Mesothelial cell of epicardium (in vitro differentiated cells): Measurements from ENCODE around the gene HFM1. TPM values are rescaled to one million over a fixed set of nuclear protein-coding genes. Genes with fewer than 3 reads are reported as not detected.
A peak's percentile ranks its signal among the peaks of the same experiment; 100 is the strongest.
"Not testable (repeated sequence)": the region's sequence is repeated elsewhere in the genome, so short reads cannot be mapped to it uniquely, and the experiment has no call there.

Experiments
- DNase-seq, 2 experiments: peaks; one replicate each; pipeline ENCODE4 v3.0.0; 2021; ENCODE audit warnings: low spot score in 2 of 2; ENCODE audit not compliant: unreplicated experiment in 2 of 2
- H3K27ac Mint-ChIP-seq: 2 replicates; pipeline ENCODE4 v1.8.0; 2021; ENCODE audit warnings: mixed read lengths
- H3K27me3 Mint-ChIP-seq: 2 replicates; pipeline ENCODE4 v1.8.0; 2021; ENCODE audit warnings: low read depth, mixed read lengths
- H3K36me3 Mint-ChIP-seq: 2 replicates; pipeline ENCODE4 v1.8.0; 2021; ENCODE audit warnings: mixed read lengths
- H3K4me1 Mint-ChIP-seq: 2 replicates; pipeline ENCODE4 v1.8.0; 2021; ENCODE audit warnings: mixed read lengths
- H3K4me3 Mint-ChIP-seq: 2 replicates; pipeline ENCODE4 v1.8.0; 2021; ENCODE audit warnings: mild to moderate bottlenecking, moderate library complexity, mixed read lengths
- H3K9me3 Mint-ChIP-seq: 2 replicates; pipeline ENCODE4 v1.8.0; 2021; ENCODE audit warnings: mixed read lengths
- CTCF ChIP-seq: fragments of 200-600 bp; sonication (generic); IDR thresholded peaks from one replicate; pipeline ENCODE4 v1.5.0; 2021; ENCODE audit warnings: antibody characterized with exemption; ENCODE audit not compliant: unreplicated experiment
- total RNA-seq: library from RNA; stranded (reverse); gene quantifications from 3 replicates; pipeline ENCODE4 v1.2.1, GENCODE V29; 2021

The HFM1 gene
- total RNA-seq, result 6.1 to 9.0 TPM (median 7.4 TPM) in 3 replicates

DNA sequence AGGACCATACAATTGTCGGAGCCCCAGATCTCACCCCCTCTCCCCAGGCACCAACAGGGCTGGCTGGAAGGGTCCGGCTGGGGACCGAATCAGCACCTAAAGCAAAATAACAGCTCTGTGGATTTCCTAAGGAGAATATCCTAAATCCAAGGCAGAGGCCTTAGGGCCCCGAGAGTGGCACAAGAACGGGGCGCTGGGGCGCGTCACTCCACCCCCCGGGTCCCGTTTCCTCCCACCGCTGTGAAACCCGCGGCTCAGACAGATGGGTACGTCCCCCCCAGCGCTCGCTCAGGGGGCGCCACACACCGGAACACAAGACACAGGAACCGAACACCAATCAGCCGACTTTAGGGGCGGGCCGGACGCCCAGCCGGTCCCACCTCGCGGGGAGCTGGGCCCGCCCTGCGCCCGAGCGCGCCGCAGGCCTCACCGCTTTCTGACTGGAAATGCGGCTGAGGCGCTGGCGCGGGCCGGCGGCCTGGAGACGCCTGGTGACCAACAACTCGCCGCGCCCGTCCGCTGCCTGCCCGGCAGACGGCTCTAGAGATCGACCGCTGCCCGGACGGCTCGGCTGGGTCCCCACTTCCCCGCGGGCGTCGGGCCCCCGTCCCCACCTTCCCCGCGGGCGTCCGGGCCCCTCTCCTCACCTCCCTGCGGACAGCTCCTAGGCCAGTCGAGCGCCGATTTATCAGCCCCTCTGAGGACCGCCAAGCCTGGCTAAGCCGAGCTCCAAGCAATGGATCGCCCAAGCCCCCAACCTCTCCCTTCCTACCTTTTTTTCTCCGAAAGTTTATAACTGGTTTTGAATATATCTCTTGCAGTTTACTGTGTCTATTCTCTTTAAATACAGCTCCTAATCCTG lies at the start of gene HFM1:
TSS of gene HFM1 (minus strand) at position 687 of the 862 bp plus-strand sequence. CDS start 3,755 bp downstream, outside the sequence.
- H3K4me3 Mint-ChIP-seq, result peak within 1 kb of the TSS; percentile 91
- H3K36me3 Mint-ChIP-seq, result no peaks in the 10 kb centered on the region
- peak within 1 kb of the TSS; percentile 96 for H3K27ac Mint-ChIP-seq
- H3K27me3 Mint-ChIP-seq, result peaks cover 2% of the 10 kb centered on the region
- H3K9me3 Mint-ChIP-seq, result no peaks in the 10 kb centered on the region
- peaks cover 13% of the 10 kb centered on the region for H3K4me1 Mint-ChIP-seq
- DNase-seq, result peak; percentile 58 to 83
- no peak for TF ChIP-seq CTCF

- H3K27ac Mint-ChIP-seq, result no peak overlapping the region
- no peak for DNase-seq
- TF ChIP-seq CTCF, result no peak
- H3K4me3 Mint-ChIP-seq, result no peak overlapping the region
- peaks cover 11% of the 10 kb centered on the region for H3K4me1 Mint-ChIP-seq
- no peaks in the 10 kb centered on the region for H3K27me3 Mint-ChIP-seq
- H3K36me3 Mint-ChIP-seq, result no peaks in the 10 kb centered on the region
- no peaks in the 10 kb centered on the region for H3K9me3 Mint-ChIP-seq
These were observed 49.5 kb upstream of the HFM1 start for GRCh38 chr1:91454136-91454535.

DNA sequence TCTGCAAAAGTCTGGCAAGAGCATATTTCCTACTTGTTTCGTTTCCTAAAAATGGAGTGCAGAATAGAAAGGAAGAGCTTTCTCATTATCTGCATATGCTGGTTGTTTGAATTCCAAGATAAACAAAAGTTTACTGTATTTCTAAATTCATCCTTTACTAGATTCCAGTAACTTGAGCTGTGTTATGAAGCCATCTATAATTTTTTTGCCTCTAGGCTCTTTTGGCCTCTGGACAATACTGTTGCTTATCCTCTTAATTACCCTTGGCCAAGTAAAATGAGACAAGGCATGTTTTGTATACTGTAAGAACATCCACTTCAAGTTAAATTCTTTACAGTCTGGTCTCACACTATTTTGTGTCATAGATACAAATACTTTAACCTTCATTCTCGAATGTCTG lies 45.6 kb upstream of the HFM1 start:
- no peak for DNase-seq
- no peak for TF ChIP-seq CTCF
- H3K36me3 Mint-ChIP-seq, result no peaks in the 10 kb centered on the region
- H3K4me3 Mint-ChIP-seq, result no peak overlapping the region
- no peak overlapping the region for H3K27ac Mint-ChIP-seq
- peaks cover 11% of the 10 kb centered on the region for H3K4me1 Mint-ChIP-seq
- no peaks in the 10 kb centered on the region for H3K27me3 Mint-ChIP-seq
- H3K9me3 Mint-ChIP-seq, result no peaks in the 10 kb centered on the region

DNA sequence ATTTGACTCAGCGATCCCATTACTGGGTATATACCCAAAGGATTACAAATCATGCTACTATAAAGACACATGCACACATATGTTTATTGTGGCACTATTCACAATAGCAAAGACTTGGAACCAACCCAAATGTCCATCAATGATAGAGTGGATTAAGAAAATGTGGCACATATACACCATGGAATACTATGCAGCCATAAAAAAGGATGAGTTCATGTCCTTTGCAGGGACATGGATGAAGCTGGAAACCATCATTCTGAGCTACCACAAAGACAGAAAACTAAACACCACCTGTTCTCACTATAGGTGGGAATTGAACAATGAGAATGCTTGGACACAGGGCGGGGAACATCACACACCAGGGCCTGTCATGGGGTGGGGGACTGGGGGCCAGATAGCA lies 43.1 kb upstream of the HFM1 start:
- DNase-seq, H3K27me3 Mint-ChIP-seq, H3K4me3 Mint-ChIP-seq, H3K27ac Mint-ChIP-seq, H3K36me3 Mint-ChIP-seq: not testable (repeated sequence)
- Mint-ChIP-seq H3K9me3 (peaks cover 18% of the 10 kb centered on the region), H3K4me1 (peaks cover 11% of the 10 kb centered on the region)

DNA sequence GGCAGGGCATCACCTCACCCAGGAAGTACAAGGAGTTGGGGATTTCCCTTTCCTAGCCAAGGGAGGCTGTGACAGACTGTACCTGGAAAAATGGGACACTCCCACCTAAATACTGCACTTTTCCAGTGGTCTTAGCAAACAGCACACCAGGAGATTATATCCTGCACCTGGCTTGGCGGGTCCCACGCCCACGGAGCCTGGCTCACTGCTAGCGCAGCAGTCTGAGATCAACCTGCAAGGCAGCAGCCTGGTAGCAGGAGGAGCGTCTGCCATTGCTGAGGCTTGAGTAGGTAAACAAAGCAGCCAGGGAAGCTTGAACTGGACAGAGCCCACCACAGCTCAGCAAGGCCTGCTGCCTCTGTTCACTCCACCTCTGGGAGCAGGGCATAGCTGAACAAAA lies 37.3 kb upstream of the HFM1 start:
- not testable (repeated sequence) for H3K4me1 Mint-ChIP-seq

GRCh38 chr1:91440847-91441246 lies 36.2 kb upstream of the HFM1 start:
- TF ChIP-seq CTCF, result no peak
- Mint-ChIP-seq H3K36me3 (peaks cover 2% of the 10 kb centered on the region), H3K4me1 (no peaks in the 10 kb centered on the region), H3K27ac (no peak overlapping the region), H3K9me3 (peaks cover 32% of the 10 kb centered on the region), H3K4me3 (no peak overlapping the region), H3K27me3 (peaks cover 21% of the 10 kb centered on the region)
- DNase-seq, result no peak

More for the DNA sequence above, 37.3 kb upstream of the HFM1 start:
- not testable (repeated sequence) for DNase-seq, H3K27ac Mint-ChIP-seq, H3K36me3 Mint-ChIP-seq, H3K4me3 Mint-ChIP-seq
- Mint-ChIP-seq H3K27me3 (peaks cover 18% of the 10 kb centered on the region), H3K9me3 (peaks cover 32% of the 10 kb centered on the region)
